A549 (cell line): Measurements from ENCODE around the gene SEPTIN1.

Source experiments
- CBX8 ChIP-seq: fragments of 200-600 bp; sonication (generic); IDR thresholded peaks from 2 replicates; pipeline ENCODE4 v1.6.1; 2016
- CEBPB ChIP-seq, 2 experiments: fragments of >200 bp in 1 of 2; sonication (Bioruptor Twin) in 1 of 2; formaldehyde crosslinking in 1 of 2; IDR thresholded peaks; 2 replicates each; pipeline ENCODE4 v1.6.1; 2012 to 2016
- FOSL2 ChIP-seq, 2 experiments: fragments of 450-650 bp in 1 of 2; fragments of >200 bp in 1 of 2; sonication (Bioruptor Twin) in 1 of 2; formaldehyde crosslinking; IDR thresholded peaks; 2 replicates each; pipeline versions ENCODE4 v1.5.0 to v1.6.1; 2016 to 2020; ENCODE audit warnings: mild to moderate bottlenecking in 1 of 2, moderate library complexity in 1 of 2
- JUN ChIP-seq, 2 experiments: fragments of >200 bp; sonication (Bioruptor Twin); formaldehyde crosslinking; IDR thresholded peaks; 2 replicates in 1 of 2; 3 replicates in 1 of 2; pipeline ENCODE4 v1.6.1; 2016 to 2017
- ZNF302 ChIP-seq: fragments of 250-450 bp; sonication (Bioruptor Pico); IDR thresholded peaks from 2 replicates; pipeline ENCODE4 v1.9.0; 2021; ENCODE audit warnings: inconsistent platforms, mild to moderate bottlenecking, moderate library complexity
- TF ChIP-seq, protein P1 (sequence below): fragments of 200-600 bp; sonication (generic); IDR thresholded peaks from 2 replicates; pipeline ENCODE4 v1.6.1; 2016; ENCODE audit warnings: antibody characterized with exemption, mild to moderate bottlenecking, moderate library complexity
- TF ChIP-seq, protein P2 (sequence below): fragments of >200 bp; sonication (Bioruptor Twin); formaldehyde crosslinking; IDR thresholded peaks from 3 replicates; pipeline ENCODE4 v1.5.1; 2016
- TF ChIP-seq, protein P3 (sequence below): IDR thresholded peaks from 2 replicates; pipeline ENCODE4 v1.6.1; 2012

GRCh38 chr16:30348113-30348512, 34.2 kb downstream of the SEPTIN1 start:
- TF ChIP-seq, protein P1, sequence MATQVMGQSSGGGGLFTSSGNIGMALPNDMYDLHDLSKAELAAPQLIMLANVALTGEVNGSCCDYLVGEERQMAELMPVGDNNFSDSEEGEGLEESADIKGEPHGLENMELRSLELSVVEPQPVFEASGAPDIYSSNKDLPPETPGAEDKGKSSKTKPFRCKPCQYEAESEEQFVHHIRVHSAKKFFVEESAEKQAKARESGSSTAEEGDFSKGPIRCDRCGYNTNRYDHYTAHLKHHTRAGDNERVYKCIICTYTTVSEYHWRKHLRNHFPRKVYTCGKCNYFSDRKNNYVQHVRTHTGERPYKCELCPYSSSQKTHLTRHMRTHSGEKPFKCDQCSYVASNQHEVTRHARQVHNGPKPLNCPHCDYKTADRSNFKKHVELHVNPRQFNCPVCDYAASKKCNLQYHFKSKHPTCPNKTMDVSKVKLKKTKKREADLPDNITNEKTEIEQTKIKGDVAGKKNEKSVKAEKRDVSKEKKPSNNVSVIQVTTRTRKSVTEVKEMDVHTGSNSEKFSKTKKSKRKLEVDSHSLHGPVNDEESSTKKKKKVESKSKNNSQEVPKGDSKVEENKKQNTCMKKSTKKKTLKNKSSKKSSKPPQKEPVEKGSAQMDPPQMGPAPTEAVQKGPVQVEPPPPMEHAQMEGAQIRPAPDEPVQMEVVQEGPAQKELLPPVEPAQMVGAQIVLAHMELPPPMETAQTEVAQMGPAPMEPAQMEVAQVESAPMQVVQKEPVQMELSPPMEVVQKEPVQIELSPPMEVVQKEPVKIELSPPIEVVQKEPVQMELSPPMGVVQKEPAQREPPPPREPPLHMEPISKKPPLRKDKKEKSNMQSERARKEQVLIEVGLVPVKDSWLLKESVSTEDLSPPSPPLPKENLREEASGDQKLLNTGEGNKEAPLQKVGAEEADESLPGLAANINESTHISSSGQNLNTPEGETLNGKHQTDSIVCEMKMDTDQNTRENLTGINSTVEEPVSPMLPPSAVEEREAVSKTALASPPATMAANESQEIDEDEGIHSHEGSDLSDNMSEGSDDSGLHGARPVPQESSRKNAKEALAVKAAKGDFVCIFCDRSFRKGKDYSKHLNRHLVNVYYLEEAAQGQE: no peak
- TF ChIP-seq, protein P2, sequence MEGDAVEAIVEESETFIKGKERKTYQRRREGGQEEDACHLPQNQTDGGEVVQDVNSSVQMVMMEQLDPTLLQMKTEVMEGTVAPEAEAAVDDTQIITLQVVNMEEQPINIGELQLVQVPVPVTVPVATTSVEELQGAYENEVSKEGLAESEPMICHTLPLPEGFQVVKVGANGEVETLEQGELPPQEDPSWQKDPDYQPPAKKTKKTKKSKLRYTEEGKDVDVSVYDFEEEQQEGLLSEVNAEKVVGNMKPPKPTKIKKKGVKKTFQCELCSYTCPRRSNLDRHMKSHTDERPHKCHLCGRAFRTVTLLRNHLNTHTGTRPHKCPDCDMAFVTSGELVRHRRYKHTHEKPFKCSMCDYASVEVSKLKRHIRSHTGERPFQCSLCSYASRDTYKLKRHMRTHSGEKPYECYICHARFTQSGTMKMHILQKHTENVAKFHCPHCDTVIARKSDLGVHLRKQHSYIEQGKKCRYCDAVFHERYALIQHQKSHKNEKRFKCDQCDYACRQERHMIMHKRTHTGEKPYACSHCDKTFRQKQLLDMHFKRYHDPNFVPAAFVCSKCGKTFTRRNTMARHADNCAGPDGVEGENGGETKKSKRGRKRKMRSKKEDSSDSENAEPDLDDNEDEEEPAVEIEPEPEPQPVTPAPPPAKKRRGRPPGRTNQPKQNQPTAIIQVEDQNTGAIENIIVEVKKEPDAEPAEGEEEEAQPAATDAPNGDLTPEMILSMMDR: no peak
- TF ChIP-seq ZNF302 (CRISPR knock-in tag) (no peak), CEBPB (IDR thresholded peaks at IDR 0.05) (no peak), CBX8 (no peak), FOSL2 (IDR thresholded peaks at IDR 0.05) (no peak), FOSL2 (CRISPR knock-in tag; IDR thresholded peaks at IDR 0.05) (no peak), JUN (IDR thresholded peaks at IDR 0.05) (no peak)
- TF ChIP-seq, protein P3, sequence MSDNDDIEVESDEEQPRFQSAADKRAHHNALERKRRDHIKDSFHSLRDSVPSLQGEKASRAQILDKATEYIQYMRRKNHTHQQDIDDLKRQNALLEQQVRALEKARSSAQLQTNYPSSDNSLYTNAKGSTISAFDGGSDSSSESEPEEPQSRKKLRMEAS: no peak
